GM18867 (cell line): ENCODE measurements around the gene ZNF688.
"Not testable (repeated sequence)": the region's sequence is repeated elsewhere in the genome, so short reads cannot be mapped to it uniquely, and the experiment has no call there.

Source experiments
- ATAC-seq: cut with Tn5 transposase; IDR thresholded peaks from one replicate; pipeline ENCODE4 v1.9.1; 2021; ENCODE audit warnings: mild to moderate bottlenecking, moderate library complexity; ENCODE audit not compliant: unreplicated experiment

The ZNF688 gene

DNA sequence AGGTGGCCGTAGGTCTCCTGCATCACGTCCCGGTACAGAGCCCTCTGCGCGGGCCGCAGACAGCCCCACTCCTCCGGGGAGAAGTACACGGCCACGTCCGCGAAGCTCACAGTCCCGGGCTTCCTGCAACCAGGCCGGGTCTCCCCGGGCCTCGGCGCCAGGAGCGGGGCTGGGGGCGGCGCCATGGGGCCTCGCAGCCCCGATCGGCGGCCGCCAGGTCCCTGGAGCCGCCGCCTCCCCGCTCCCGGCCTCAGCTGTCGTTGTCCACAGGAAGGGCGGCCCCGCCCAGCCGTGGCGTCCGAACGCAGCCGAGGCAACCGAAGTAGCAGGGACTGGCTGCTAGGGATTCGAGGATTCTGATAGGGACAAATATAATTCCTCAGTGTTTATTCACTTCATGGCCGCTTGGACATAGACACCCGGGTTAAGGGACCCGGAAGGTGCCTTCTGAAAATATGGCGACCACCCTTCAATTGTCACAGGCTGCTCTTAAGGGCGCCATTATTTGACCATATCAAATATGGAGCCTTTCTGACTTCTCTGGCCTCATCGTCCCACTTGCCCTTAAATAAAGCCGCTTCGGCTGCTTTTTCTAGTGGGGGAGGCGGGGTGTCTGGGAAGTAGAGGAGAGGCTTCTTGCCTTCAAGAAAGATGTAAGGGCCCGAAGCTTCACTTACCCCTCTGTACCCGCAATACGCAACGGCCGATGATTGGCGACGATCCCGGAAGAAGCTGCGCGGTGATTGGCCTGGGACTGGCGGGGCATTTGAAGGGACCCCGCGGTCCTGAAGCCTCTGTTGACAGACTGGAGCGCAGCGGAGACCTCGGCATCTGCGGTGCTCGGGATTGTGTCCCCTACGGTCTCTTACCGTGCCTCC is at the start of gene ZNF688:
TSS of gene ZNF688 (minus strand) at position 270 of the 878 bp plus-strand sequence. CDS start at position 185, 85 bp downstream.
- ATAC-seq: peak; percentile 75

DNA sequence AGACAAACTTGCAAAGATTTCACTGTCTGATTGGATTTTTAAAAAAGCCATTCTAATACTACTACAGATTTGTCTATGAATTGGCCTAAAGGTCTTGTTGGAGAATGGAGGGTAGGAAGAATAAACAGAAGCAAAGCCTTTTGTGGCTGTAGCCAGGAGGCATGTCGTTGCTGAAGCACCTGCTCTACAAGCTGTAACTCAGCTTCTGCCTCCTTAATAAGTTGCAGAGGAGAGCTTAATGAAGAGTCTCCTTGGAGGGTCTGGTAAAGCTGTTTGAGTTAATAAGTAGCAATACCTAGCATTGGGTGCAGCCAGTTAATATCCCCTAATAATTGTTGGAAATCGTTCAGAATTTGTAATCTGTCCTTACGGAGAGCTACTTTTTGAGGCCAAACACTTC is 48.7 kb upstream of the ZNF688 start:
- ATAC-seq: no peak

DNA sequence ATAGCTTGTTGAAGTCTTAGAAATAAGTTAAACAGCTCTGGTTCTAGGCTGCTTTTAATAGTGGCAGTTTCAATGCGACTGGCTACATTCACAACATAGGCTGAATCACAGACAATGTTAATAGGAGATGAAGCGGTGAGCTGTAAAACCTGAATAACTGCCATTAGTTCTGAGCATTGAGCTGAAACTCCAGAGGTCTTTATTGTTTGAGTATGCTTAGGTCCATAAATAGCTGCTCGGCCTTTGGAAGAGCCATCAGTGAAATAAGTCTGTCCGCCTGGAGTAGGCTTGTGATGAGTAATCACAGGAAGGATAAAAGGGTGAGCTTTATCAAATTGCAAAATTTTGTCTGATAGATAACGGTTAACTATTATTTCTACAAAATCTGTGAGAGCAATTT is 48.1 kb upstream of the ZNF688 start:
- no peak for ATAC-seq

DNA sequence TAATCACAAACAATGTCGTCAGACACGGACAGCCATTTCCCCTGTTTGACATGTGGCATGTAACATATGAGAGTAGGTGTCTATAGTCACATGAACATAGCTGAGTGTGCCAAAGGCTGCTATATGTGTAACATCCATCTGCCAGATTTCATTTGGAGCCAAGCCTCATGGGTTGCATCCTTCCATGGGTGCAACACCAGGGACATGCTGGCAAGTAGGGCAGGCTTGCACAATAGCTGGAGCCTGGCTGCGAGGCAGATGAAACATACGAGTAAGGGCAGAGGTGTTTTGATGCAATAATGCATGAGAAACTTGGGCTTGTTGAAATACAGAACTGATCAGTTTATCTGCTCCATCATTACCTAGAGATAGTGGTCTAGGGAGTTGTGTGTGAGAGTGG is 47.7 kb upstream of the ZNF688 start:
- no peak for ATAC-seq

DNA sequence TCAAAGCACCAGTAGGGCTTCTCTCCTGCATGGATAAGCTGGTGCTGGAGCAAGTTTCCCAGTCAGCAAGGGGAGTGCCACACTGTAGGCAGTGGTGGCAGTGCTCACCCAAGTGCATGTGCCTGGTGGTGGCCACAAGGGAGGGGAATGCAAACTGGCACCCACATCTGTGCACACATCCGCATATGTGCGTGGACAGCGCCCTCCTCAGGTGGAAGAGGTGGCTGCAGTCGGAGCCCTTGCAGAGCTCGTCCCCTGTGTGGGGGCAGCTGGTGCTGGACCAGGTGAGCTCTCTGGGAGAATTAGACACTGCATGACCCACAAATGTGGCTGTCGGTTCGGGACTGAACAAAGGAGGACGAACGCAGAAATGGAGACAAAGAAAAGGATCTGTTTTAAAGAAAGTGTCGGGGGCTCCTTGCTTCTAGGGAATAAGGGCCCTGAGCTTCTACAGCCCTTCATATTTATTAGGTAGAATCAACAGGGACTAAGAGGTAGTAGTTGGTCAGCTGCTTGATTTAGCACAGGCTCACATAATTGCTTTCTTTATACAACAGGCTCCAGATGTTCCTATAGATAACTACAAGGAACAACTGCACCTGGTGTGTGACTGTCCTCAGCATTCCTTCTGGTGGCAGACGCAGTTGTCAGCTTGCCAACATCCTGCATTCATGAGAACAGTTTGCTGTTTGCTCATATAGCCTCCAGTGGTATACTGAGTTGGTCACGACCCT is 44.0 kb upstream of the ZNF688 start:
- no peak for ATAC-seq

DNA sequence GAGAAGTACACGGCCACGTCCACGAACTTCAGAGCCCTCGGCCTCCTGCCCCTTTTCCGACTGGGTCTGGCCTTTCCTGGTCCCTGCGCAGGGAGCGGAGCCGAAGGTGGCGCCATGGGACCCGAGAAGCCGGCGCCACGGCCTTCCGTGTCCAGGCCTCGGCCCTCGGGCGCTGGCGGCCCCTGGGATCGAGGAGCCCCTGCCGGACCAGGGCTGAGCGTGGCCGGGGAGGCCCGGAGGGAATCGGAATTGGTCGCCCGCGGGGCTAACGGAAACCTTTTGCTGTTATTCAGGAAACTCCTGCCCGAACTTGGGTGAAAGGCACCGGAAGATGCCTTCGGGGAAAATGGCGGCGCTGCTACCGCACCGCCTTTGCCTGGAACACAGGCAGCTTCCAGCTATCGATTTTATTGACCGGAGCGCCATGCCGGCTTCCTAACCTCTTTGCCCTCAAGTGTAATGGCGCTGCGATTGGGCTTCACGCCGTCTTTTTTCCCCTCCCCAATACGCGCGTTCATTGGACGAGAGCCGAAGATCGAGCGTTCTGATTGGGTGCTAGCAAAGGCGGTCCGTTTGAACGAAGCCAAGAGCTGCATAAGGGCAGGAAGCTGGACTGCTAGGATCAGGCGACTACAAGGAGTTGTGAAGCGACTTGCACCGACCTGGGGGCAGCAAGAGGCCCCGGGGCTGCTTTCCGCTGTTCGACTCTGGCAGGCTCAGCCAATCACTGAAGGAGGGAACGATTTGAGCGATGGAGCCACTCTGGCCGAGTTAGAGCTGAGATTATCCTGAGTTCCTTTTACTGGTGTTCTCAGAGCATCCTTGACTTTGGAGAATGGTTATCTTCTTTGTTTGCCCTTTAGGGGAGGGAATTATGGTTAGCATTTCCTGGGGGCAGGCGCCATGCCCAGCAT is 38.7 kb upstream of the ZNF688 start, which contains the start of gene ZNF689:
TSS of gene ZNF689 (minus strand) at position 464 of the 914 bp plus-strand sequence. CDS start at position 116, 348 bp downstream.
- ATAC-seq: peak; percentile 83

DNA sequence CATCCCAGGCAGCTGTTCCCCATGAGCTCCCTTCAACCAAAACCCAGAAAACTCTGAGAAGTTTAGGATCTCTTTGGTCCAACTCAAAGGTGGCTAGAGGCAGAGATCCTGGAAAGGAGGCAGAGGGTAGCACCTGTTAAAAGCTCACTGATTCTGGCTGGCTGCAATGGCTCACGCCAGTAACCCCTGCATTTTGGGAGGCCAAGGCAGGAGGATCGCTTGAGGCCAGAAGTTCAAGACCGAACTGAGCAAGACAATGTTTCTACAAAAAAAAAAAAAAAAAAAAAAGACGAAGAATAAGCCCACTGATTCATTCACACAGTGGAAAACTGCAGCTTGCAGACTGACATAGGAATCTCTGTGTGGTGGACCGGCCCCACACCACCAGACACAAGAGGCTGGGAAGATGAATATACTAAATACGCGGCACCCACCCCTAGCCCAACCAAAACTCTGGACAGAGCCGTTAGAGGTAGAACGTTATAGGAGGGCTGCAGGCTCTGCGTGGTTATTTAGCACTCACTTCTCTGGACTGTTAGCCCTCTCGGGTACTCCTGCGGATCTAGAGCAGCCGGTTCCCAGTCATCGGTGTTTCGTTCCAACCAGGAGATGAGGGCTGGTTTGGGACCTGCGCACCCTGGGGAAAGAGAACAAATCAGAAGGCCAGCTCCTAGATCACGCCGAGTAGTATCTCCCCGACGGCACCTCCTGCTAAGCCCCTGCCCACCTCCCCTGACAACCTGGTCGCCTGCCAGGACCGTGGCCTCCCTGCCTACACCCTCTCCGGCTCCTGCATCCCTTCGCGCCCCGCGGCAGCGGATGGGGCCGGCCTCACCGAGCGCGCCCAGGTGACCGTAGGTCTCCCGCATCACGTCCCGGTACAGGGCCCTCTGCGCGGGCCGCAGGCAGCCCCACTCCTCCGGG is 37.8 kb upstream of the ZNF688 start:
- ATAC-seq: peak; percentile 32

DNA sequence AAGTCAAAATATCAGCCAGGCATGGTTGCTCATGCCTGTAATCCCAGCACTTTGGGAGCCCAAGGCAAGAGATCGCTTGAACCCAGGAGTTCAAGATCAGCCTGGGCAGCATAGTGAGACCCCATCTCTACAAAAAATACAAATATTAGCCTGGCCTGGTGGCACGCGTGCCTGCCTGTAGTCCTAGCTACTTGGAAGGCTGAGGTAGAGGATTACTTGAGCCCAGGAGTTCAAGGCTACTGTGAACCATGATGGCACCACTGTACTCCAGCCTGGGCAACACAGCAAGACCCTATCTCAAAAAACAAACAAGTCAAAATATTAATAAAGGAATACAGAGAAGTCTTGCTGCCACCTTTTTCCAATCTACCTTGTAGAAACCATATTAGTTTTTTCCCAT is 34.5 kb upstream of the ZNF688 start:
- ATAC-seq: no peak

DNA sequence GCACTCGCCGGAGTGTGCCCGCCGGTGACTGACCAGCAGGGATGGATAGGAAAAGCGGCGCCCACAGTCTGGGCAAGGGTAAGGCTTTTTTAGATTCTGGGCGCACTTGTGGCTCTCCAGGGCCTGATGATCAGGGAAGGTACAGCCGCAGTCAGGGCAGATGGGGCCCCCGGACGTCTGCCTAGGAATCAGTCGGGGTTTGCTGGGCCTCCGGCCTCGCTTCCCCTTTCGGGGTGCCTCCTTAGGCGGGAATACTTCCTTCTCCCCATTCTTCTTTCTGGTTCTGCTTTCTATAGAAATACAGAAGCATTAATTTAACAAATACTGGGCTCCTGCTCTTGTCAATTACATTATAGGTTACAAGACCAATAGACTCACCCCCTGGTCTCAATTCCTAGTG is 33.6 kb upstream of the ZNF688 start:
- ATAC-seq: no peak

DNA sequence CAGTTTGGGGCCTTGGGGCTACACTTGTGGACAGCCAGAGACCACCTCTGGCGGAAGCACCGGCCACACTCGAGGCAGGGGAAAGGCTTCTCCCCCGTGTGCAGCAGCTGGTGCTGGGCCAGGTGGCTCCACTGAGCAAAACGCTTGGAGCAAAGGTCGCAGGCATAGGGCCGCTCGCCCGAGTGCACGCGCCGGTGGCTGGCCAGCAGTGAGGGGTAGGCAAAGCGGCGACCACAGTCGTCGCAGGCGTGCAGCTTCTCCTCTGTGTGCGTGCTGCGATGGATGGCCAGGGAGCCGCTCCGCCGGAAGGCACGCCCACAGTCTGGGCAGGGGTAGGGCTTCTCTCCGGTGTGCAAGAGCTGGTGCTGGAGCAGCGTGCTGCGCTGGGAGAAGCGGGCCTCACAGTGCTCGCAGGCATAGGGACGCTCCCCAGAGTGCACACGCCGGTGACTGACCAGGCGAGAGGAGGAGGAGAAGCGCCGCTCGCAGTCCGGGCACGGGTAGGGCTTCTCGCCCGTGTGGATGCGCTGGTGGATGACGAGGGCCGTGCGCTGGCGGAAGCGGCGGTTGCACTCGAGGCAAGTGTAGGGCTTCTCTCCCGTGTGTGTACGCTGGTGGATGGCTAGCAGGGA is 32.9 kb upstream of the ZNF688 start:
- no peak for ATAC-seq

DNA sequence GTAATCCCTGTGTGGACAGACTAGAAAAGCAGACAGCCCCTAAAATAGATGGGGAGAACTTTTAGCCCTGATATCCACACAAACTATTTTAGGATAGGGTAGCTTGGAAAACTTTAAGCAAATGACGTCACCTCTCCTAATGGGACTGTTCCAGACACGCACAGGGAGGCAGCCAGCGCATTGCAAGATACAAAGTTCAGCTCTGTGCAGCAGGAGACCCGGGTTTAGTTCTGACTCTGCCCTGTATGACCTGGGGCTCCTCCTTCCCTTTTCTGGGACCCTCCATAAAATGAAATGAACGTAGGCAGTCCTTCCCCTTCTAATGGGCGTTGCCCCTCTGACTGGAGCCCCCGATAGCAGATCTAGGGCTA is 32.4 kb upstream of the ZNF688 start:
- ATAC-seq: no peak

DNA sequence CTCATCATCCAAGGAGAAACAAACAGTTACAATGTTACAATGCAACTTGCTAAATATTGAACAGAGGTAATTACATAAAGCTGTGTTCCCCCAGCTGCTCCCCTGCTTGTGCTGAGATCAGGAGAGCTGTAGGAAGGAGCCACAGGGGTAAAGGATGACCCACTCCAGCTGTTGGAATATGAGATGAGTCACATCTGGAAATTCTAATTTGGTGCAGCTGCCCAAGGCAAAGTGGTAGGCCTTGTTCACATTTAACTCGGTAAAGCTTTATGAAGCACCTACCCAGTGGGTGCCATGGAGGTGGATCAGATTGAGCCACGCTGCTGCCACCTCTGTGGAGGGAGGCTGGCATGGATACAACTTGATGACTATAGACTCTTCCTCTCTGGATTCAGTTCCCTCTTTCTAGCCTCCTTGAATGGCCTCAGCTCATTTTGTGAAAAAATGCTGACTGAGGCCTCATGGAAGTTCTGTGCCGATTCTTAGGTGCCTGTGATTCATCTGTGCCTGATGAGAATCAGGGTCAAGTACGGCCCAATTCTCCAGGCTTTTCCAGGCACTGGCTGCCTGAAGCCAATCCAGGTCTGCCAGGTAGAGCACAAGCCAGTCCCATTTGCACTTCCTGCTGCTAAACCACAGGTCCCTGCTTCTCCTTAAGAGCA is 31.2 kb upstream of the ZNF688 start:
- ATAC-seq: no peak

DNA sequence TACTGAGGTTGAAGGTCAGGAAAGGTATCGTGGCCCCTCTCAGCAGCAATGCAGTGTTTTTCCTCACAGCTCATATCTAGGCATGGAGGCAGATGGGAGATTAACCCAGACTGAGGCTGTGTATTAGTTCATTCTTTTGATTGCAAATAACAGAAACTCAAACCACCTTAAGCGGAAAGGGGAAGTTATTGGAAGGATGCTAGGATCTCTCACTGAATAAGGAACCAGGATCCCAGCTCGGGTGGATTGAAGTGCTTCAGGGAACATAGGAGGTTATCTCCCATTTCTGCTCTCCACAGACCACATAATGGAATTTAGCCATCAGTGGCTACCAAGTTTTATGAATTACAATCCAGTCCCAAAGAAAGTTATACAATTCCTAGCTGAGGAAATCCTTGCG is 30.5 kb upstream of the ZNF688 start:
- no peak for ATAC-seq

DNA sequence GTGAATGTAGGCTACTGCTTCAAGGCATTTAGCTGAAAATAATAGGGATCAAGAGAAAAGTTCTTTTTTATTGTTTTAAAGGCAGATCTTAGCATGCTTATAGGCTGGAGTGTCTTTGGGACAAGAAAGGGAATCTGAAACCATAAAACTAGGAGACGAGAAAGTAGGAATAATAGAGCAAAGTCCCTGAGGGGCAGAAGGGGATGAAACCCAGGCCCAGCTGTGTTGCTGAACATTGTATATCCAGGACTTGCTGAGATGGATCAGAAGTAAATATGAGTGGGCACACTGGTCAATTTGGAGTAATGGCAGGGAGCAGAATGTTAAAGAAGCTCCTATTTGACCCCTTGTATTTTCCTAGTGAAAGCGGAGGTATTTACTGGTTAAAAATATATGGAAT is 29.4 kb upstream of the ZNF688 start:
- no peak for ATAC-seq

DNA sequence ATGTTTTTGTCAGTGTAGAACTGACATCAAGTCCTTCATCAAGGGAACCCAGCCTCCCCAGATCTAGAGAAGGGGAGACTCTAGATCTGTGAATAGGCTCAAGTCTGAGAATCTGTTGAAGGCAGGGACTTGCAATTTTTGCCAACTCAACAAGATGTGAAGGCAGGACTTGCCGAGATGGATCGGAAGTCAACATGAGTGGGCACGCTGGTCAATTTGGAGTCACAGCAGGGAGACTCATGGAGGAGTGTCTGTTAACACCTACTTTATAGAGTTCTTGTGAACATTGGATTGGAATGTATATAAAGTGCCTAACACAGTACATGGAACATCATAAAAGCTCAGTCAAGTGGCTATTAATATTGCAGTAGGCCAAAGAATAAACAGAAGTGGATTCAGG is 28.7 kb upstream of the ZNF688 start:
- no peak for ATAC-seq

DNA sequence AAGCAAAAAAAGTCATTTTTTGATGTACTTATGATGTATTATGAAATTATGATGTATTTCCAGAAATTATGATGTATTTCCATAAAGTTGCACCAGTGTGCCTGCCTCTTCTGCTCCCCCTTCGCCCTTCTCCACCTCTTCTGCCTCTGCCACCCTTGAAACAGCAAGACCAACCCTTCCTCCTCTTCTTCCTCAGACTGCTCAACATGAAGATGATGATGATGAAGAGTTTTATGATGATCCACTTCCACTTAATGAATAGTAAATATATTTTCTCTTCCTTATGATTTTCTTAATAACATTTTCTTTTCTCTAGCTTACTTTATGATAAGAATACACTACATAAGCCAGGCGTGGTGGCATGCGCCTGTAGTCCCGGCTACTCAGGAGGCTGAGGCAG is 21.4 kb upstream of the ZNF688 start:
- ATAC-seq: no peak

DNA sequence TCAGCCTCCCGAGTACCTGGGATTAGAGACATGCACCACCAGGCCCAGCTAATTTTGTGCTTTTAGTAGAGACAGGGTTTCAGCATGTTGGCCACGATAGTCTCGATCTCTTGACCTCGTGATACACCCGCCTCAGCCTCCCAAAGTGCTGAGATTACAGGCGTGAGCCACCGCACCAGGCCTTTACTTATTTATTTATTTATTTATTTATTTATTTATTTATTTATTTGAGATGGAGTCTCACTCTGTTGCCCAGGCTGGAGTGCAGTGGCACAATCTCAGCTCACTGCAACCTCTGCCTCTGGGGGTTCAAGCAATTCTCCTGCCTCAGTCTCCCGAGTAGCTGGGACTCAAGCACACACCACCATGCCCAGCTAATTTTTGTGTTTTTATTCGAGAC is 19.4 kb upstream of the ZNF688 start:
- ATAC-seq: not testable (repeated sequence)

DNA sequence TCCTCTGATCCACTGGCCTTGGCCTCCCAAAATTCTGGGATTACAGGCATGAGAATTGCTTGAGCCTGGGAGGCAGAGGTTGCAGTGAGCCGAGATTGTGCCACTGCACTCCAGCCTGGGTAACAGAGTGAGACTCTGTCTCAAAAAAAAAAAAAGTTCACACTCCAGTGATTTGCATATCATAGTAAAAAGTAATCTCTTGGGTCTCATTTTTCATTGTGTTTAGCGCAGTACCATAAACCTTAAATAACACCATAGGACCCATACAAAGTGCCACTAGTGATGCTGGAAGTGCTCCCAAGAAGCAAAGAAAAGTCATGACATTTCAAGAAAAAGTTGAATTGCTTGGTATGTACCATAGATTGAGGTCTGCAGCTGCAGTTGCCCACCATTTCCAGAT is 18.1 kb upstream of the ZNF688 start:
- not testable (repeated sequence) for ATAC-seq

DNA sequence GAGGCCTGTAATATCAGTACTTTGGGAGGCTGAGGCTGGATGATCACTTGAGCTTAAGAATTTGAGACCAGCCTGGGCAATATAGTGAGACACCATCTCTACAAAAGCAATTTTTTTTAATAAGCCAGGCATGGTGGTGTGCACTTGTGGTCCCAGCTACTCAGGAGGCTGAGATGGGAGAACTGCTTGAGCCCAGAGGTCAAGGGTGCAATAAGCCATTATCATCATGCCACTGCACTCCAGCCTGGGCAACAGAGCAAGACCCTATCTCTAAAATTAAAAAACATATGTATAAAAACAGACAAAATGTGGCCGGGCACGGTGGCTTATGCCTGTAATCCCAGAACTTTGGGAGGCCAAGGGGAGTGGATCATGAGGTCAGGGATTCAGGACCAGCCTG is 17.1 kb upstream of the ZNF688 start:
- ATAC-seq: no peak
